Transverse colon (tissue), 3 donors: ENCODE data around the gene CEP120.

Experiments used
- CTCF ChIP-seq, 5 experiments: fragments of 200-600 bp in 3 of 5; fragments of 450-650 bp in 2 of 5; sonication (generic) in 3 of 5; IDR thresholded peaks; 1 replicate in 2 of 5; 2 replicates in 3 of 5; pipeline ENCODE4 v1.5.1; 2016 to 2017; ENCODE audit warnings: antibody characterized with exemption in 5 of 5, inconsistent platforms in 3 of 5, mild to moderate bottlenecking in 2 of 5, moderate library complexity in 1 of 5
- POLR2A ChIP-seq: fragments of 450-650 bp; IDR thresholded peaks from one replicate; pipeline ENCODE4 v1.6.1; 2016; ENCODE audit warnings: antibody characterized with exemption, mild to moderate bottlenecking, moderate library complexity

DNA sequence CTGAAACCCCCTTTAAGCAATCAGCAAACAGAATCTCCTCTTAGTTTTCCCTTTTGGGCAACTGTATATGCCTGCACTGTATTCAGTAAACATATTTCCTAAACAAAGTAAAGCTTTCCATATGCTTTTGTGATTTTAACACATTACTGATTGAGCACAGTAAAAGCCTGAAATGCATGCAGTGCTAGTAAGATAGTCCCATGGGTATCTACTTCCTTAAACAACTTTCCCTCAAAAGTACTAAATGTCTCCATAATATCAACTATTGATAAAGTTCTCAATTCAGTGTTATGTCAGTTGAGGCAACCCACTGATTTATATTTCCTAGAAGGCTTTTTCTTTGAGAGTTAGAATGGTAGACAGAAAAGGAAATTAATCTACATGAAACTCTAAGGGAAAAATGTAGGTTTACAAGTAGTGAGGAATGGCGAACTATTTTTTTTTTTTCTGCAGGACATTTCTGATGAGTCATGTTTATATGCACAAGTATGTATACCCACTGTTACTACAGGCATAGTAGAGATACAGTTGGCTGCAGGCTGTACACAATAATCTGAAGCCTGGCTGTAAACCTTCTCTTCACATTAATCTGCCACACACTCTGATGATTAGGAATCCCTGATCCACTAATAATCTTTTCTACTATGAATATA lies 31.2 kb upstream of the CEP120 start:
- no peak for TF ChIP-seq POLR2A
- no peak for TF ChIP-seq CTCF (IDR thresholded peaks at IDR 0.05)
